HG02588 (cell line): ENCODE measurements around the gene TLCD3A.

Experiments used
- ATAC-seq: cut with Tn5 transposase; IDR thresholded peaks from one replicate; pipeline ENCODE4 v1.9.1; 2021; ENCODE audit warnings: mild to moderate bottlenecking, moderate library complexity; ENCODE audit not compliant: unreplicated experiment

TLCD3A gene

DNA sequence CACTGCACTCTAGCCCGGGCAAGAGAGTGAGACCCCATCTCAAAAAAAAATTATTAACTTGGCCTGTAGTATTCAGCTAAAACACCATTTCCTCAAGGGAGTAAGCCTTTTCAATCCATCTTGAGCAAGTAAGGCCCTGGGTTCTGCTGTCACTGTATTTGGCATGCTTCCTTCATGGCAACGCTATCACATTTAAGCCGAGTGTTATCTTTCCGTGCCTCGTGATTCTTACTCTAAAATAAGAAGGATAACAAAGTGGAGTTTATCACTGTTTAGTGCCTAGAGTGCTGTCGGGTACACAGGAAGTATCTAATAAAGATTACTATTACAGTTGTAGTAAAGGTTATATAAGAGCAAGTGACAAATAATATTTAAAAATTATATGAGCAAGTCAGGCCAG, 26.5 kb upstream of the TLCD3A start:
- no peak for ATAC-seq

DNA sequence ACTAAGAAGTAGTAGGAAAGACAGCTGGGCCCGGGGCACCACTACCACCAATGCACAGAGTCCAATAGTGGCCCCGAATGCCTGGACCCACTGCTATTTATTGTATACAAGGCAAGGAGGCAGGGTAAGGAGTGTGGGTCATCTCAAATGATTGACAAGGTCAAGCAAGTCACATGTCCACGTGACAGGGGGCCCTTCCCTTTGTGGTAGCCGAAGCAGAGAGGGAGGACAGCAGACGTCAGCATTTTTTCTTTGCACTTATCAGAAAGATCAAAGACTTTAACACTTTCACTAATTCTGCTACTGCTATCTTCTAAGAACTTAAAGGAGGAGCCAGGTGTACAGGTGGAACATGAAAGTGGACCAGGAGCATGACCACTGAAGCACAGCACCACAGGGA, 24.3 kb upstream of the TLCD3A start:
- no peak for ATAC-seq

GRCh38 chr17:718075-718474, 14.3 kb upstream of the TLCD3A start:
- no peak for ATAC-seq

GRCh38 chr17:720706-721539, 11.5 kb upstream of the TLCD3A start:
- ATAC-seq: no peak

- no peak for ATAC-seq
Observed at GRCh38 chr17:721540-721937, 10.9 kb upstream of the TLCD3A start.

DNA sequence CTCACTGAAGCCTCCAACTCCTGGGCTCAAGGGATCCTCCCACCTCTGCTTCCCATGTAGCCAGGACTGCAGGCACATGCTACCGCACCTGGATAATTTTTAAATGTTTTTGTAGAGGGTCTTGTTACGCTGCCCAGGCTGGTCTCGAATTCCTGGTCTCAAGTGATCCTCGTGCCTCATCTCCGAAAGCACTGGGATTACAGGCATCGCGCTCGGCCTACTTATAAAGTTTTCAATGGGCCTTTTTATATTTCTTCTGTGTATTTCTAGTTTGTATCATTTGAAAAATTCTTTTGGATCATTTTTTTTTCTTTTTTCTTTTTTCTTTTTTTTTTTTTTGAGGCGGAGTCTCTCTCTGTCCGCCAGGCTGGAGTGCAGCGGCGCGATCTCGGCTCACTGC, 7.3 kb upstream of the TLCD3A start:
- ATAC-seq: no peak

DNA sequence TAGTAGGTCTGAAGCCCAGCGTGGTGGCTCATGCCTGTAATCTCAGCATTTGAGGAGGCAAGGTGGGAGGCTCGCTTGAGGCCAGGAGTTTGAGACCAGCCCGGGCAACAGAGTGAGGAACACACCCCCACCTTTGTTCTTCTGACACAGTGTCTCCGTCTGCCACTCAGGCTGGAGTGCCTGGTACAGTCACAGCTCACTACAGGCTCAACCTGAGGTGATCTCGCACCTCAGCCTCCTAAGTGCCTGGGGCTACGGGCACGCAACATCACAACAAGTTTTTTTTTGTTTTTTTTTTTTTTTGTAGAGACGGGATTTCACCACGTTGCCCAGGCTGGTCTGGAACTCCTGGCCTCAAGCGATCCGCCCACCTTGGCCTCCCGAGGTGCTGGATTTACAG, 6.7 kb upstream of the TLCD3A start:
- no peak for ATAC-seq

- ATAC-seq: no peak
Observed at GRCh38 chr17:726271-726919, 6.0 kb upstream of the TLCD3A start.

DNA sequence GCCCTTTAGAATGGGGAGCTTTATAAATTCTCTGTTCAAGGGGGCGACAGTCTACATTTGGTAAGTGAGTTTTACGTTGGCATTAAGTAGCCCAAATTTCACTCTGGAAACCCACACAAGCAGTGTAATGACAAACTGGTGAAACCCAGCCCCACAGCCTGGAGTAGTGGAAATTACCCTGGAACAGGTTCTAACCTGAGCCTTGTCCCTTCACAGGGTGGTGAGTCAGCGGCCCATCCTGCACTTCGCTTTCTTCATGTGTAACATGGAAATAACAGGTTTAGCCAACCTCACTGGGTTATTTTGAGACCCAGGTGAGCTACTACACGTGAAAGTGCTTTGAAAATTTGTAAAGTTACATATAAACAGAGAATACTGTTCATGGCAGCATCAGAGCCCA, 3.5 kb upstream of the TLCD3A start:
- no peak for ATAC-seq

DNA sequence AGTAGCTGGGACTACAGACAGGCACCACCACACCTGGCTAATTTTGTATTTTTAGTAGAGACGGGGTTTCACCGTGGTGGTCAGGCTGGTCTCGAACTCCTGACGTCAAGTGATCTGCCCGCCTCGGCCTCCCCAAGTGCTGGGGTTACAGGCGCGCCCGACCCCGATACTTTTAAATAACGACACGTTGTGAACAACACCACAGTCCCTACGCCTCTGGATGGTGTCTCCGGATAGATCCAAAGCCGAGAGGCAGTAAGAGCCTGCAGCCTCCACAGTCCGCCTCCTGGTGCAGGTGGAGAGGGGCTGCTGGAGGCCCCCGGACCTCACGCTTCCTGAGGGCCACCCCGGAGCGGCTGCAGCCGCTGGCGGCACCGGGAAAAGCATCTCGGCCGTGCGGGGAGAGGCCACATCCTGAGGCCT, 741 bp upstream of the TLCD3A start:
- ATAC-seq: no peak

GRCh38 chr17:732902-733720, 715 bp downstream of the TLCD3A start:
- ATAC-seq: peak; percentile 33

GRCh38 chr17:733743-734142, 1.3 kb downstream of the TLCD3A start:
- no peak for ATAC-seq

DNA sequence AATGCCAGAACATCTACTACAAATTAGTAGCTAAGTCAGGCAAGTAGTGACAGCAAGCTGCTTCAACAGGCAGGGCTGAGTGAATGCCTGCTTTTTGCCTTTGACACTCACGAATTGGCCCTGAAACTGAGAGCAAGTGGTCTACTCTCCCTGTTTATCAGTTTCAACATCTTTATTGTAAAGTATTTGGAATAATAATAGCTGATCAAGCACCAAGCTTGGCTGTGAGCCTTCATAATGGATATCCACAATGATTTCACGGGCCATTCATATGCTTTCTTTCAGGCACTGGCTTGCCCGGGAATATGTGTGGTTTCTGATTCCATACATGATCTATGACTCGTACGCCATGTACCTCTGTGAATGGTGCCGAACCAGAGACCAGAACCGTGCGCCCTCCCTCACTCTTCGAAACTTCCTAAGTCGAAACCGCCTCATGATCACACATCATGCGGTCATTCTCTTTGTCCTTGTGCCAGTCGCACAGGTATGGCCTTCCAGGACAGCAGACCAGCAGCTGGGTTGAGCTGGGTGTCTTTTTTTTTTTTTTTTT, 5.2 kb downstream of the TLCD3A start:
- ATAC-seq: no peak

DNA sequence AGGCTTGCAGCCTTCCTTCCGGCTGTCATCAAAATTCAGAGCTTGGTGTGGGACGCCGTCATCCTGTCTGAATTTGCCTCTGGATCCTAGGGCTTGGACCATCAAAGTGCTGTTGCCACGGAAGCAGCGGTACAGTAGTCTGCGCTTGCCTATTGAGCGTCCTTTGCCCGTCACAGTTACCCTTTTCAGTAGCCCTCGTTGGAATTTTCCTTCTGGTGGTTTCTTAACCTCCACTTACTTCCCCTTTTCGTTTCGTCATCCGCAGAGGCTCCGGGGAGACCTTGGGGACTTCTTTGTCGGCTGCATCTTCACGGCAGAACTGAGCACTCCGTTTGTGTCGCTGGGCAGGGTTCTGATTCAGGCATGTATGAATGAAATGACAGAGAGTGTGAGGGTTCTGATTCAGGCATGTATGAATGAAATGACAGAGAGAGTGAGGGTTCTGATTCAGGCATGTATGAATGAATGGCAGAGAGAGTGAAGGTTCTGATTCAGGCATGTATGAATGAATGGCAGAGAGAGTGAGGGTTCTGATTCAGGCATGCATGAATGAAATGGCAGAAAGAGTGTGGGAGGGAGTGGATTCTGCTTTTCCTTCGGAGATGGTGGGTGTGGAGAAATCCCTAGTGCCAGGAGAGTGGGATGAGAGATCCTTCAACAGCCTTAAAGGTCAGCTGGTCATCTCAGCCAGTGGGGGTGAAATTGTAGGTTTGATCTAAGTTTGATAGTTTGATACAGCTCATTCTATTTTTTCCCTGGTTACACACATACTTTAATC, 8.0 kb downstream of the TLCD3A start:
- peak; percentile 68 for ATAC-seq

DNA sequence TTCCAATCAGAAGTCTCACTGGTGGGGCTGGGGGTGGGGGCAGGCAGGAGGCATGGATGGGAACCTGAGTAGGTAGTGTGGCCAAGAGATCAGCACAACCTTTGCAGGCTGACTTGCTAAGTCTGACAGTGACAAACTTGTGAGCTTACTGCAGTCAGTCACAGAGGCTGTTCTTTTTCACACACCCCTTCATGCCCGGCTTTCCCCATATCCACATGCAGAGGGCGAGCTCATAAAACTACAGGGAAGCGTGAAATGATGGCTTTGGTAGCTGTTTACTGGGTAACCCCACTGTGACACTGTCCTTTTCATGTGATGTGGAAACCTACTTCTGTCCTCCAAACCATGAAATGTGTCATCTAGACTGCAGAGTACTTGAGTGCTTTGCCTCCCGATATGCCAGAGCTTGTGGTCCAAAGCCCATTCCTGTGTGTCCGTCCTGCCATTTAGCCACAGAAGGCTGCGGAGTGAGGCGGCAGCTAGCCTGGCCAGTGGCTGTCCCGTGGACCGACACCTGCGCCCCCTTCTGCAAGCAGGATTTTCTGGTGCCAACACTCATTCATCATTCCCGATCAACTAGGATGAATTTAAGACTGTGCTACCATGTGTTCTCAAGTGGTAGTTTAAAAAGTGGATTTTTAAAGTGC, 9.9 kb downstream of the TLCD3A start:
- ATAC-seq: no peak

DNA sequence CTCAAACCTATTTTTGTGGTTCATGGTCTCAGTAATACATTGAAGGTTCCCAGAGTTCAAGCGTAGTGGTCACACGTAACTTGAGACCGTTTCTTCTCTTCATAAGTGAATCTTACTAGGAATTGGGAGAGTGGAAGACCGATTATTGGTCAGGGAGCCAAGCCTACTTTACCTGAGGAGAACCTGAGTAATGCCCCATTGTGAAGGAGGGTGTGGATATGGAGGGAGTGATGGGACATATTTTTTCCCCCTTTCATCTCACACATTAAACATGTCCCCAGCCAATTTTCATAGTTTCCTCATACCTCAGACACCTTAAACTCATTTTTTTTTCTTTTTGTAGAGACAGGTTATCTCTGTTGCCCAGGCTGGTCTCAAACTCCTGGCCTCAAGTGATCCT, 10.7 kb downstream of the TLCD3A start:
- ATAC-seq: no peak

DNA sequence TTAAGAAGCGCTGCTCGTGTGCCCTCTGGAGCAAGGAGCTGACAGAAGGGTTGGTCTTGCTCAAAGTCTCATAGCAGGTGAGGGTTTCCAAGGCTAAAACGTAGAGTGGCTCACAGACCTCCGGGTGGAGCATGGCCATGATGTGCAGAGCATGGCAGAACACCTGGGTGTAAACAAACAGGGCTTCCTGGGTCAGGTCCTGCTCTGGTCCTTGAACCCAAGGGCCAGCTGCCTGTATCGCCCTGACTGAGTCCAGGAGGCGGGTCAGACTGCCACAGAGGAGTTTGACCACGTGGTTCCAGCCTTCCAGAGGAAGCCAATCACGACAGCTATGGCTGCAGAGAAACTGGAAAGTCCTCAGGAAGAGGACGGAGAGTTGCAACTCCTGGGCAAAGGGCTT, 12.5 kb downstream of the TLCD3A start:
- ATAC-seq: no peak

DNA sequence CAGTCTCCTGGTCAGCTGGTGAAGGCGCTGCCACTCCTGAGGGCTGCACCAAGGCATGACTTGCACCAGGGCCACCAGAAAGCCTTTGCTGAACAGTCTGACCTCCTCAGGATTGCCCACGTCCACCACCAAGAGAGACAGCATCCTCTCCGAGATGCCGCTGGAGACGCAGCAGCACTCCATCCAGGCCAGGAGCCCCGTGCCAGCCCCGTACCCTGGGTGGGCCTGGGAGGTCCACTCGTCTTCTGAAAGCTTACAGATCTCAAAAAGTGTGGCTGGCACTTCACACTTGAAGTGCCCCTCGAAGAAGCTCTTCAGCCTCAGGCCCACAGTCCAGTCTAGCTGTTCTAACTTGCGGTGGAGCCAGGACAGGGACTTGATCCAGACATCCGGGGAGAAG, 13.0 kb downstream of the TLCD3A start:
- ATAC-seq: no peak

- no peak for ATAC-seq
Observed at GRCh38 chr17:746181-746580, 13.8 kb downstream of the TLCD3A start.
